ENCODE measurements around the gene SLC25A21. TPM values are rescaled to one million over a fixed set of nuclear protein-coding genes. Genes with fewer than 3 reads are reported as not detected.

SLC25A21 gene
- total RNA-seq, 2 donors from 2014 or later, result not detected

DNA sequence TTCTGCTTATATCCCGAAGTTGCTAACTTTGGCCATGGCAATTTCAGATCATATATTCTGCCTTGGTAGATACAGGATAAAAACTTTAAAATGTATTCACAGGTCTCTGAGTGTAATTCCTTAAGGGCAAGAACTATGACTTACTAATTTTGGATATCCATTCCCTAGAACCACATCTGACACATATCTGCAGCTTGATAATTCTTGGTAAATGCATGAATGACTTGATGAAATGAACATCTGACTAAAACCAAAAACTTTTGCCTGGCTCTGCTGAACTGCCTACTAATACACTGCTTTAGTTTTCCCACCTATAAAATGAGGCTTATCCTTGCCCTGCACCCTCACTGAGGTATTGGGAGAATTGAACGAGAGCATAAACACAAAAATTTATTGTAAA, 32.2 kb downstream of the SLC25A21 start:
- no peaks in the 10 kb centered on the region for H3K36me3 Mint-ChIP-seq (ENCODE audit: low read depth)
- no peaks in the 10 kb centered on the region for H3K27me3 Mint-ChIP-seq
- no peaks in the 10 kb centered on the region for H3K9me3 Mint-ChIP-seq
- H3K4me1 Mint-ChIP-seq, result no peaks in the 10 kb centered on the region
- no peak for ATAC-seq (replicated peaks)
- H3K27ac Mint-ChIP-seq, result no peak overlapping the region
- no peak overlapping the region for H3K4me3 Mint-ChIP-seq

DNA sequence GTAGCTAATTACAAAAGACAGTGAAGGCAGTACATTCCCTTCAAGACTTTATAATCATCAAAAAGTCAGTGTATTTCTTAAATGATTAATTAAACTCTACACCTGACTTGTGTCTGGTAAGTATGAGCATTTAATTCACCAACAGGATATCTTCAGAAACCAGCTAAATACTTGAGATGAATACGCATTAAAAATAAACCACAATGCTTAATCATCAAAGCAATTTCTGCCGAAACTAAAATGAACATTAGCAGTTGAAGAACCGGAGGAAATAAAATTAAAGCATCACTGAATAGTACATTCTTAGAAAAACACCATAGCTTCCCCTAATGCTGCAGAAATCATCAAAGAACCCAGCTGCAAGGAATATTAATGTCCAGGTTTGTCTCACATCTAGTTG, 32.7 kb downstream of the SLC25A21 start:
- no peak overlapping the region for H3K27ac Mint-ChIP-seq
- no peaks in the 10 kb centered on the region for H3K4me1 Mint-ChIP-seq
- ATAC-seq (replicated peaks), result no peak
- no peaks in the 10 kb centered on the region for H3K27me3 Mint-ChIP-seq
- H3K9me3 Mint-ChIP-seq, result no peaks in the 10 kb centered on the region
- no peak overlapping the region for H3K4me3 Mint-ChIP-seq
- no peaks in the 10 kb centered on the region for H3K36me3 Mint-ChIP-seq (ENCODE audit: low read depth)

DNA sequence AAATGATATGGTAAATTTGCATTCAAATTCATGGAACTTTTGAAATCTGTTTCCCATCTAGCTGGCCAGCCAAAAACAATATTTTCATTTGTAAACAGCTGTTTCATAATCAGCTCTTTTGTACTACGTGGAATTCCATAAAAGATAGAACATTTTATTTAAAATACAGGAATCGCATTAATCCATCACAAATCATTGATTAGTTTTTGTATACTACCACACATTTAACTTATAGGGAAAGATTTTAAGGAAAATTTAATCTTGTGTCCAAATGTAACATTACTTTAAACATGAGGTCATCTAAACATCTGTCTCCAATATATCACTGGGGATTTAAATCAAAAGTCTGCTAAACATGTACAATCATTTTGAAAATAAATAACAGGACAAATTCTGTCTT, 33.5 kb downstream of the SLC25A21 start:
- no peaks in the 10 kb centered on the region for H3K27me3 Mint-ChIP-seq
- ATAC-seq (replicated peaks), result no peak
- H3K9me3 Mint-ChIP-seq, result no peaks in the 10 kb centered on the region
- no peaks in the 10 kb centered on the region for H3K36me3 Mint-ChIP-seq (ENCODE audit: low read depth)
- H3K4me3 Mint-ChIP-seq, result no peak overlapping the region
- no peak overlapping the region for H3K27ac Mint-ChIP-seq
- no peaks in the 10 kb centered on the region for H3K4me1 Mint-ChIP-seq

DNA sequence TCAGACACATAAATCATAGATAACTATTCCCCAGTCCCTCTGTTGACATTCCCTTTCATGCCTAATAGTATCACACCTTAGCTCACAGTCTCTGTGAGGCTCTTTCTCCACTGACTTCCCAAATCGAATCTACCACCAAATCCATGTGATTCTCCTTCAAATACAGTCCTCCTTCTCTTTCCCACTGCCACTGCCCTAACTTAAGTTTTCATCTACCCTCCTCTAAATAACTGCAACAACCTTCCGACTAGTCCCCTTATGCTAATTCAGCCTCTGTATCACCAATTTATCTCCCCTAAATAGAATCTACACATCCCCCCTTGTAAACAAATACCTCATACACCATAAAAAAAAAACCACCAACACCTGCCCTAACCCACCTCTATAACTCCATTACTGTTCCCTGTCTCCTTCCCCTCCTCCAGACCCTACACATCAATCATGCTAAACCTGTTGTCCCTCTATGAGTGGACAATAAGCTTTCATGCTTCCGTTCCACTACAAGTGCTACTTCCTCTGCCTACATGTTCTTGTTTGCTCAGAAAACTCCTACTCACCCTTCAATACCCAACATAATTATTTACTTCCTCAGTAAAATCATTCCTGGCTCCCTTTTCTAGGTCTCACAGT, 39.0 kb downstream of the SLC25A21 start:
- Mint-ChIP-seq H3K27ac (no peak overlapping the region), H3K9me3 (no peaks in the 10 kb centered on the region), H3K36me3 (ENCODE audit: low read depth) (no peaks in the 10 kb centered on the region), H3K4me1 (no peaks in the 10 kb centered on the region), H3K27me3 (no peaks in the 10 kb centered on the region), H3K4me3 (no peak overlapping the region)
- ATAC-seq (replicated peaks), result no peak

DNA sequence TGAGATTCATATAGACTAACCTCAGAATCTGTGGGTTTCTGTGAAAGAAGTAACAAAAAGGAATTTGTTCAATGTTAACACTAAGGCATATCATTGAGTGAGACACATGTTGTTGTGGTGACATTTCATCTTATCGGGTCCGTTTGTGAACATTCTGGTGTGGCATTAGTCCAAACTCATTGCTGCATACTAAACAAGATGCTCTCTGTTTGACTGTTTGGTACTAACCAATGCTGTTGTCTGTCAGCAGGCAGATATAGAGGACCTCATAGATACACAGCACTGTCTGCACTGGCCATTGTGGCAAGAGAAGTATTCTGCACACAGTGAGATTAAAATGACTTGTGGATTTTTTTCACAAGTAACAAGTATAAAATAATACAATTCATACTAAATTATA, 41.2 kb downstream of the SLC25A21 start:
- no peak overlapping the region for H3K4me3 Mint-ChIP-seq
- ATAC-seq (replicated peaks), result no peak
- H3K36me3 Mint-ChIP-seq (ENCODE audit: low read depth), result no peaks in the 10 kb centered on the region
- H3K4me1 Mint-ChIP-seq, result no peaks in the 10 kb centered on the region
- no peaks in the 10 kb centered on the region for H3K9me3 Mint-ChIP-seq
- H3K27ac Mint-ChIP-seq, result no peak overlapping the region
- H3K27me3 Mint-ChIP-seq, result no peaks in the 10 kb centered on the region

DNA sequence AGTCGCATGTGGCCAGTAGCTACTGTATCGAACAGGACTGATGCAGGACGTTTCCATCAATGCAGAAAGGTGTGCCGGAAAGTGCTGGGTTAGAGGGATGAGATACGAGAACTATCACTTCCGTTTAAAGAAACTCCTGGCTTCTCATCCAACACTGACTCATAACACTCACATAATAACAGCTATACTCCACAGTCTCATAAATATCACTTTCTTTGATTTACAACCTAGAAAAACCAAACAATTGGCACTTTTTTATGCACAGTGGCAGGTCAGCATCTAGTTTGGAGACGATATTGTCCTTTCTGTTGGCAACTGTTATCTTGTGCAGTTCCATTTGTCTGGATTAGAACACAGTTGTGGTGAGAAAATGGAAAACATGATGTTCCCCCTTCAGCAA, 43.4 kb downstream of the SLC25A21 start:
- H3K27ac Mint-ChIP-seq, result no peak overlapping the region
- no peaks in the 10 kb centered on the region for H3K4me1 Mint-ChIP-seq
- no peak overlapping the region for H3K4me3 Mint-ChIP-seq
- H3K9me3 Mint-ChIP-seq, result no peaks in the 10 kb centered on the region
- no peaks in the 10 kb centered on the region for H3K27me3 Mint-ChIP-seq
- no peak for ATAC-seq (replicated peaks)
- H3K36me3 Mint-ChIP-seq (ENCODE audit: low read depth), result no peaks in the 10 kb centered on the region

DNA sequence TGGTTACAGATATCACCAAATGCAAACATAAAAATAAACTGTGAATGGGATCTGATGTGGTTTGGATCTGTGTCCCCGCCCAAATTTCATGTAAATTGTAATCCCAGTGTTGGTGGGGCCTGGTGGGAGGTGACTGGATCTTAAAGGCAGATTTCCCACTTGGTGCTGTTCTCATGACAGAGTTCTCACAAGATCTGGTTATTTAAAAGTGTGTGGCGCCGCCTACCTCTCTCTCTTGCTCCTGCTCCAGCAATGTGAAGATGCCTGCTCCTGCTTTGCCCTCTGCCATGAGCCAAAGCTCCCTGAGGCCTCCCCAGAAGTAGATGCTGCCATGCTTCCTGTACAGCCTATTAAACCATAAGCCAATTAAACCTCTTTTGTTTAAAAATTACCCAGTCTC, 47.8 kb downstream of the SLC25A21 start:
- Mint-ChIP-seq H3K4me3 (no peak overlapping the region), H3K36me3 (ENCODE audit: low read depth) (no peaks in the 10 kb centered on the region), H3K27me3 (no peaks in the 10 kb centered on the region), H3K9me3 (no peaks in the 10 kb centered on the region), H3K4me1 (no peaks in the 10 kb centered on the region), H3K27ac (no peak overlapping the region)
- ATAC-seq (replicated peaks), result no peak

DNA sequence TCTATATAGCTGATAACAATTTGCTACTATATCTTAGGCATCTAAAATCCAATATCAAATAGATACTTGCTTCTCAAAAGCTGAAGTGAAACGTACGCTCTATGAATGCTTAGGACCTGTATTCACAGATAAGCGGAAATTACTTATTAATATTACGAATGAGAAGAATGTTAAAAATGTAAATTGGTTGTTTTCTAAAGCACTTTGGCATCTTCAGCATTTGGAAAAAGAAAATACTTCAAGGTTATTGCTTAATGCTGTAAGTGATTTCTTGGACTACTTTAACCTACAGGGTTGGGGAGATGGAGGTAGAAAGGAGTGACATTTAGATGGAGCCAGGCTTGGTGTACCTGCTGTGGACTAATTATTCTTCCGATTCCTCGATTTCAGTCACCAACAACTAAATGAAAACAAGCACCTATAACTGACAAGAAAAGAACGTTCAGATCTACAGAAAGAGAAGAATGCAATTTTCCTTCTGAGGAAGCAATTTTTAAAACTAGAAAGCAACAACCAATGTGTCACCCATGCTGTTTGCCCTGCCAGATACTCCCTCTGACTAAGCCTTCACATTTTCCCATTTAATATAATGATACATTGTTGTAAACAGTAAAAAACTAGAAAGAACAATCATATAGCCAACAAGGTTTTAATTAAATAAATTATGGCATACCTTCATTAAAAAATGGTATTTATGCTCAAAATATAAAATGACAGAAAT, 49.3 kb downstream of the SLC25A21 start:
- Mint-ChIP-seq H3K27ac (no peak overlapping the region), H3K27me3 (no peaks in the 10 kb centered on the region), H3K4me3 (no peak overlapping the region), H3K9me3 (no peaks in the 10 kb centered on the region), H3K4me1 (no peaks in the 10 kb centered on the region), H3K36me3 (ENCODE audit: low read depth) (no peaks in the 10 kb centered on the region)
- ATAC-seq (replicated peaks), result no peak

DNA sequence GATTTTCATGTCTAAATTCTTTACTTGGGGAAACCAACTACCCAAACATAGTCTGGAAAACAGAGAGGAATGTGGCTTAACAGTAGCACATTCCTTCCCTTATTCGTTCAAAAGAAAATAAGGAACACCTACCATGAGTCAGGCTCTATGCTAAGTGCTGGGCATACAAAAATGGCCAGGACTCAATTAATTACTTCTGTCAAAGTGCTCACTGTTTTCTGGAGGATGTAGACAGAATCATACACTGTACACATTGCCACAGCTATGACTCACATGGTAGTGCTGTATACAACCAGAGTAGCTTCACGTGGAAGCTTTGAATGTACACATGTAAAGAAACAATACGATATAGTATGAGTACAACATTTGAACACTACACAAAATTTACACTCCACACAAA, 50.1 kb downstream of the SLC25A21 start:
- no peak overlapping the region for H3K27ac Mint-ChIP-seq
- ATAC-seq (replicated peaks), result no peak
- no peak overlapping the region for H3K4me3 Mint-ChIP-seq
- H3K4me1 Mint-ChIP-seq, result no peaks in the 10 kb centered on the region
- H3K9me3 Mint-ChIP-seq, result no peaks in the 10 kb centered on the region
- no peaks in the 10 kb centered on the region for H3K36me3 Mint-ChIP-seq (ENCODE audit: low read depth)
- no peaks in the 10 kb centered on the region for H3K27me3 Mint-ChIP-seq

DNA sequence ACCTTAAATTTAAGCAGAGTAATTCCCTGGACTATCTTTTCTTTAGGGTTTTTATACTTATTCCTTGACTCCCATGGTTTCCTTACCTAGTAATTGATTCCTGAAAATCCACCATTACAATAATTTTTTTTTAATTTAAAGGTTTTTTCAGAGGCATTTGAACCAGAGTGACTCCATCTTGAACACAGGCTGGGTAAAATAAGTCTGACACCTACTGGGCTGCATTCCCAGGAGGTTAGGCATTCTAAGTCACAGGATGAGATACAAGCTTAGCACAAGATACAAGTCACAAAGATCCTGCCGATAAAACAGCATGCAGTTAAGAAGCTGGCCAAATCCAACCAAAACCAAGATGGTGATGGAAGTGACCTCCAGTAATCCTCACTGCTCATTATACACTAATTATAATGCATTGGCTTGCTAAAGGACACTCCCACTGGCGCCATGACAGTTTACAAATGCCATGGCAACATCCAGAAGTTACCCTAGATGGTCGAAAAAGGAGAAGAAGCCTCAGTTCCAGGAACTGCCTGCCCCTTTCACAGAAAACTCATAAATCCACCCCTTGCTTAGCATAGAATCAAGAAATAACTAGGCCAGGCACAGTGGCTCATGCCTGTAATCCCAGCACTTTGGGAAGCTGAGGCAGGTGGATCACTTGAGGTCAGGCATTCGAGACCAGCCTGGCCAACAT, 53.6 kb downstream of the SLC25A21 start:
- H3K27me3 Mint-ChIP-seq, result no peaks in the 10 kb centered on the region
- H3K36me3 Mint-ChIP-seq (ENCODE audit: low read depth), result no peaks in the 10 kb centered on the region
- H3K9me3 Mint-ChIP-seq, result peaks cover 4% of the 10 kb centered on the region
- no peak overlapping the region for H3K27ac Mint-ChIP-seq
- no peaks in the 10 kb centered on the region for H3K4me1 Mint-ChIP-seq
- ATAC-seq (replicated peaks), result no peak
- H3K4me3 Mint-ChIP-seq, result no peak overlapping the region

DNA sequence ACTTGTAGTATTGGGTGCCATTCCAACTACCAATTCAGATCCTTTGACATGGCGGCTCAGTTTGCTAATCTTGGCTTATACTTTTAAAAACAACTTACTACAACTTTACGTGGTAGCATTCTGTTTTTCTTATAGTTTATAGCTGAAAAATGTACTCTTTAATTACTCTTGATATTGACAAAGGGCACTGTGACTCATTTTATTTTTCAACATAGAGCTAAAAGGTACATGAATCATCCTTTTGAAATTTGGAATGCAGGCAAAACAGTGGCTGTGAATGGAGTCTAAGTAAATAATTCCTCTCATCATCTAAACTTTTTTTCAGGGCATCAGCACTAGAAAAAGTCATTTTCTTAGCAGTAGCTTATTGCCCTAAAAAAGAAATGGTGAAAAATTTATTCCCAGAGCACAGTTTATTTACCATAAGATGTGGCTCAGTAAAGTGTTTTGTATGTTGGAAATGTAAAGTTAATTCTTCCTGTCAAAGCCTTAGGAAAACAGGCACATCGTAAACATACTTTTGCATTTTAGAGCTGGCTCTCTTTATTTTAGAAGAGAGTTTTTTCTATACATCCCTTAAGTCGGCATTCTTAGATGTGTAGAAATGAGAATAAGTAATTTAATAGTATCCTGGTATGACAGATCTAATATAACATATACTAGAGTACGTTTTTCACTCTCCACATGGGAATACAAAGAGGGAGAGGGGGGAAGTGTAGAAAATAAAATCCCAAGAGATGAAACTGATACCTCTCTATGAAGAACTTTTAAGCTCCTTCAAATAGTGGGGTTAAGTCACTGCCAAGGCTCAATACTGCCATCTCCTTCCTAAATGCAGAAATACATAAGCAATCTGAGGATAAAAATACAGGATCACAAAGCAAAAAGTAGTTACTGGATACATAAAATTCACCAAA, 55.2 kb downstream of the SLC25A21 start:
- no peak overlapping the region for H3K4me3 Mint-ChIP-seq
- H3K36me3 Mint-ChIP-seq (ENCODE audit: low read depth), result no peaks in the 10 kb centered on the region
- H3K27me3 Mint-ChIP-seq, result no peaks in the 10 kb centered on the region
- peaks cover 4% of the 10 kb centered on the region for H3K9me3 Mint-ChIP-seq
- no peak overlapping the region for H3K27ac Mint-ChIP-seq
- no peak for ATAC-seq (replicated peaks)
- no peaks in the 10 kb centered on the region for H3K4me1 Mint-ChIP-seq

DNA sequence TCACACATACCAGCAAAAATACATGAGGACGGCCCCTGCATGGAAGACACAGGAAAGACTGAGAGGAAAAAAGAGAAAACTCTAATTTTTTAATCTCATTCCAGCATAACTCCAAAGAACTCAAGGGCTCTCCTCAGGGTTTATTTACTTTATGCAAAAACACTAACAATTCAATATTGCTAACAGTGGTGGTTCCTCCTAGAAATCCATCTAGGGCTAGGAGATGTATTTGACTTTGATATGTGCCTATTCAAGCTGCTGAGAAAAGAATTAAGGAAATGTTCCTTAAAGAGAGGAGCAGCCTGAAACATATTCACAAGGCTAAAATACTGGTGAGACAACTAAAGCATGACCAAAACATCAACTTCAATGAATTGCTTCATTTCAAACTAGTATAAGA, 57.0 kb downstream of the SLC25A21 start:
- ATAC-seq (replicated peaks), result no peak

DNA sequence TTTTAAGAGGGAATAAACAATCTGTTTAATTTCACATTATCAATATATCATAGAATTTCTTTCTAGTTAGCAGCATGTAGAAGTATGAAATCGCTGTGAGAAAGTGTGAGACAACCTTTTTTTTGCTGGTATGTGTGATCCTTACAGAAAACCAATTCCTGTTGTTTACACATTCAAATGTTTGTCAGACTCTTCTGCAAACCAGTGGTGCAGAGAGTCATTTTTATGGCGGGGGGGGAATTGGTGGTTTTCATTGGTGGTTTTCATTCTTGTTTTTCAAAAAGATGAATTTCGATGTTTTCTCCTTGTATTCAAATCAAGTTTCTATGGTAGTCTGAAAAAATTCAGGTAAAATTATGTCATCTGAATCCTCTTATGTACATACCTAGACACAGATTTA, 57.8 kb downstream of the SLC25A21 start:
- Mint-ChIP-seq H3K9me3 (peaks cover 4% of the 10 kb centered on the region), H3K36me3 (ENCODE audit: low read depth) (no peaks in the 10 kb centered on the region), H3K4me1 (no peaks in the 10 kb centered on the region), H3K27me3 (no peaks in the 10 kb centered on the region), H3K27ac (no peak overlapping the region), H3K4me3 (no peak overlapping the region)
- no peak for ATAC-seq (replicated peaks)

More for the DNA sequence above, 57.0 kb downstream of the SLC25A21 start:
- Mint-ChIP-seq H3K4me1 (no peaks in the 10 kb centered on the region), H3K36me3 (ENCODE audit: low read depth) (no peaks in the 10 kb centered on the region), H3K27ac (no peak overlapping the region), H3K27me3 (no peaks in the 10 kb centered on the region), H3K9me3 (peaks cover 4% of the 10 kb centered on the region), H3K4me3 (no peak overlapping the region)

DNA sequence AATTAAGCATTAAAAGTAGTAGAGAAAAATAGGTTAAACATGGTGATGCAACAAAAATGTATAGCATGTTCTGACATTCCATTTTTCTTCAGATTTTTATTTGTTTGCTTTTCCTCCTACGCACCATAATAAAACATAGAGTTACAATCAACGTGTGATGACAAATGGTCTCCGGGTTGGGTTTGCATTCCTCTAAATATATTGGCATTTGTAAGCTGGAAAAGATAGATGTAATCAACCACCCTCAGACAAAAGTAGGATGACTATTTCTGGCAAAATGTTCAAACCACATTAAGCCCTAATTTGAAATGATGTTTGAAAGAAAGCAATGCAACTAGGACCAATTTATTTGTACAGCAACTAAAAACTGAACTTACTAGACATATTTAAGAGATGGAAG, 58.4 kb downstream of the SLC25A21 start:
- Mint-ChIP-seq H3K36me3 (ENCODE audit: low read depth) (no peaks in the 10 kb centered on the region), H3K9me3 (peaks cover 6% of the 10 kb centered on the region), H3K27ac (no peak overlapping the region), H3K4me1 (no peaks in the 10 kb centered on the region), H3K4me3 (no peak overlapping the region), H3K27me3 (peaks cover 2% of the 10 kb centered on the region)
- no peak for ATAC-seq (replicated peaks)

All from activated T-helper 17 cell treated with anti-CD3 and anti-CD28 coated beads, Interleukin-2, amount 50 U/mL, for 72 hours (primary cell).